HG03520 (cell line): ENCODE data around the gene ATRIP.
"Not testable (repeated sequence)": the region's sequence is repeated elsewhere in the genome, so short reads cannot be mapped to it uniquely, and the experiment has no call there.

ENCODE experiments used
- ATAC-seq: cut with Tn5 transposase; IDR thresholded peaks from one replicate; pipeline ENCODE4 v1.9.1; 2021; ENCODE audit warnings: mild to moderate bottlenecking, moderate library complexity; ENCODE audit not compliant: unreplicated experiment

ATRIP gene

DNA sequence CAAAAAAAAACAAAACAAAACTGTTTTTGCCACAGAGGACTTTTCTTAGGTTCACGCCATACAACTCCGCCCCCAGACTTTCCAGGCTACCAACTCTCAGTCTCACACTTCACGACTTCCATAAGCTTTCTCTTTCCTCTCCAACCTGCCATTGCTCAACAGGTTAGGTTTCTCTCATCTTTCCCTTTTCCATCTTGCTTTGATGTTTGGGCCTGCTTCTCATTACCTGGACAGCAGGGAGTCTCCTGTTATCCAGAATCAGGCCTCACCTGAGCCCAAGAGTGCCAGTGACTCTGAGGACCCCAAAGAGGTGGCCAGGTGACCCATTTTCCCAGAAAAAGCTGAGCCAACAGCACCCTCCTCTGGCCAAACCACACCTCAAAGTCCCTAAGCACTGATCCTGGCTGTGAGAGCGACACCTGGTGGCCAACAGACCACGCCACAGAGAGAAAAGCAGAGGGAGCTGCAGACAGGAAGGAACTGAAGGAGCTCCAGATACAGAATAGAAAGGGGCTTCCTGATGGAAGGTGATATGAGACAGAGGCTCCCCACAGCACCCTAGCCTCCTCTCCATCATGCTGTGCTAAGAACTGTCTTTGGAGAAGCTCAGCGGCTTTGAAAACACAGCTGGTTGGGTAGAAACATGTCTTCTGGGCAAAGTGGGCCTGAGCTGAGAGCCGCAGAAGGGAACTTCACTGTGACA is 10.6 kb upstream of the ATRIP start:
- peak; percentile 35 for ATAC-seq

DNA sequence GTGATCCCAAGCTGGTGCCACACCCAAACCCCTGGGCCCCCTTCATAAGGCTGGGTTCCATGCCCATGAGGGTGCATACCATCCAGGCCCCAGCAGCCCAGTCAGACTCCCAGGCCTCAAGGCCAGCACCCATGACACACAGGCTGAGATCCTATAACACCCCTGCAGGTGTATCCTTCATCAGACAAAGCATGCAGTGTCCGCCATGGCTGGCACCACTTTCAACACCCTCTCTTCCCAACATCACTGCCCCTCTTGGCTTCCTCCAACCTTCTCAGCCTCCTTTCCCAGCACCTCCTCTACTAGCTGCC is 10.1 kb upstream of the ATRIP start:
- no peak for ATAC-seq

DNA sequence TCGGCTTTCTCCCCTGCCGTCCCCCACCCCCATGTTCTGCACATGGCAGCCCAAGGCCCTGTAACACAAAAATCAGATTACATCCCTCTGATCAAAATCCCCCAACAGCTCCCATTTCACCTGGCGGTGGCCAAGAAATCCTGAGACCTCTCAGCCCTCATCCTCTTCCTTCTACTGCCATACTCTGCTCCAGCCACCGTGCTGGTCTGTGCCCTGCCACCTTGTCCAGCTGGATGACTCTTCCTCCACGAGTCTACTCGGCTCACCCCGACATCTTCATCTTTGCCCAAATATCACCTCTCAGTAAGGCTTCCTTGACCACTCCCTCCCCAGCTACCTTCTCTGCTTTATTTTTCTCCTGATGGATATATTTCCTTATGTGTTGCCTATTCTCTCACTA is 9.7 kb upstream of the ATRIP start:
- ATAC-seq: no peak

DNA sequence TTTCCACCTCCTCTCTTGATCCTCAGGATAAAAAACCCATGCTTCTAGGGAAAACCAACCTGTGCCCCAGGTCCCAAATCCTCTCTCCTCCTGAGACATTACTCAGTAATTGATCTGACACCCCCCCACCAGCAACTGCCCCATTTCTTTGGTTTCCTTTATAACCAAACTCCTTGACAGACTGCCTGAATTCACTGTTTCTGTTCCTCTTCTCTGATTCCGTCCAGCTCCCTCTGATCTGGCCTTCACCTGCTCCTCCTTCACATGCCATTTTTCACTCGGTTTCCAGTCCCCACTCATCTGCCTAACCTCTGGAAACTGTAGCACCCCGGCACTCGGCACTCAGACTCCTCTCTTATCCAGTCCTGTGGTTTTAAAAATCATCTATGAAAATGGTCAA is 8.7 kb upstream of the ATRIP start:
- ATAC-seq: no peak

DNA sequence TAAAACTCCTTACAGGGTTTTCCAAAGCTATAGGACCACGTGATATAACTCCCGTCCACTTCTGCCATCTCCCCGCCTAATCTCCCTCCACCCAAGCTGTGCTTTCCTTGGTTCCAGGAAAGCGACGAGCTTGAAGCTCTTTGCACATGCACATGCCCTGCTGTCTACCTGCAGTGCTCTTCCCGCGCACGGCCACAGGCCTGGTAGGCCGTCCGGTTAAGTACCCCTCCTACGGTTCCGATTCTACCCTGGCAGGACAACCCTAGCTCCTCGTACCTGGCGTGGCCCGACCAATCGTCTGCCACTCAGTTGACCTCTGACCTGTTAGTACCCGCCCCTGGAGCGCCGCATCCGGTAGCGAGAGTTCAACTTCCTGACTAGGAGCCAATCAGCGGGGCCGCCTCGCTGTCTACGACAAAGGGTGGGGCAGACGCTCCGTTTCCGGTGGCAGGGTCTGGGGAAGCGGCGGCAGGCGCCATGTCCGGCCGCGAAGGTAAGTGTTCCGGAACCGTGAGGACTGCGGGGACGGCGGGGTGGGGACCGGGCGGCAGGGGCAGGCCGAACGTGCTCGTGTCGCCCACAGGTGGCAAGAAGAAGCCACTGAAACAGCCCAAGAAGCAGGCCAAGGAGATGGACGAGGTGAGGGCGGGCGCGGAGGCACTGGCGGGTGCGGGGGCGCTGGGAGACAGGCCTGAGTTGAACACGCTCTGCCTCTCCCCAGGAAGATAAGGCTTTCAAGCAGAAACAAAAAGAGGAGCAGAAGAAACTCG is 6.5 kb upstream of the ATRIP start, which contains the start of the genes CCDC51 and TMA7:
Gene CCDC51, minus strand, starts transcription at position 300 of the 770 bp plus-strand sequence. CDS start 4,991 bp downstream, outside the sequence.
Gene TMA7, plus strand, starts transcription at position 438 of the 770 bp plus-strand sequence. Its CDS starts 40 bp downstream, at position 478.
- peak; percentile 92 for ATAC-seq

DNA sequence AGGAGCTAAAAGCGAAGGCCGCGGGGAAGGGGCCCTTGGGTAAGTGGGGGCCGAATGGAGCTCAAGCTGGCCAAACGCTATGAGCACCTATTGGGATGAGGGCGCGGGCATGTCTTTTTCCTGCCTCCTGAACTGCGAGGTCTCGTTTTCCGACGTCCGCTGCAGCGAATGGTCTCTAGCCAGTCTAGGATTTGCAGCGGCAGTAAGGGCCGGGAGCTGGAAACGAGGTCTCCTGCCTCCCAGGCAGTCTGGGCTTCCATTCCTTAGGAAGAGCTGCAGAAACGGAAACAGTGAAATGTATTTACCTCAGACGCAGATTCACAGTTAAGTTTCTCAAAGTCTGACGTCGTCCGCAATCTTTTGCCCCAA is 6.0 kb upstream of the ATRIP start:
- no peak for ATAC-seq

DNA sequence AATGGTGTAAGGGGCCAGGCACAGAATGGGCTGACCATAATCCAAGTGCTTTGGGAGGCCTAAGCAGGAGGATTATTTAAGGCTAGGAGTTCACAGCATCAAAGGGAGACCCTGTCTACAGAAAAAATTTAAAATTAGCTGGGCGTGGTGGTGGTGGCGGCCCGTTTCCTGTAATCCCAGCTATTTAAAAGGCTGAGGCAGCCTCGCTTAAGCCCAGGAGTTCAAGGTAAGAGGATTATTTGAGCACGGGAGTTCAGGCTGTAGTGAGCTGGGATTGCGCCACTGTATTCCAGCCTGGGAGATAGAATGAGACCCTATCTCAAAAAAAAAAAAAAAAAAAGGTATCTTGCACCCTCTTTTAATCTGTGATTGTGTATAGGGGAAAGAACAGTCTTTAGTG is 4.6 kb upstream of the ATRIP start:
- no peak for ATAC-seq

DNA sequence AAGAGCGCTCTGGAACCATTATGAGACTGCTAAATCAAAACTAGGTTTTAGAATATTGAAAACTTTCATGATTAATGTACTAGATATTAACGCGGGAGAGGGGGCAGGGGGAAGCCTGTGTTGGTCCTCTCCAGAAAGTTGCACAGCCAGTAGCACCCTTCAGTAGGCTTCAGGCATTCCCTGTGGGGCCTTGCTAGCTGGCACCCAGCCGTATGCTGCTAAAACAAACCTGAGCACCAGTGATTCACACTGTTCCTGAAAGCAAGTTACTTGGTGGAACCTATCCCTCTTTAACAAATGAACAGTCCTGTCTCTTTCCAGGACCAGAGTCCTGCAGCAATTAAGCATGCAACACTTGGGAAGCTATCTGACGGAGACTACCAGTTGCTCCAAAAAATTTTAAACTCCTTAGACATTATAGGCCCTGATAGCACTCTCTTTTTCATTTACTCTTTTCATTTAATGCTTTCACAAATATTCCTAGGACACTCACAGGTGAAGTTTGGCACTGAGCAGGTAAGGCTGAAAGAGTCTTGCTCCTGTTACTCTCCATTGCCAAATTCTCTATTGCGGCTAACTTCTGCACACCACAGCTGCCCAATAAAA is 1.2 kb upstream of the ATRIP start:
- no peak for ATAC-seq

DNA sequence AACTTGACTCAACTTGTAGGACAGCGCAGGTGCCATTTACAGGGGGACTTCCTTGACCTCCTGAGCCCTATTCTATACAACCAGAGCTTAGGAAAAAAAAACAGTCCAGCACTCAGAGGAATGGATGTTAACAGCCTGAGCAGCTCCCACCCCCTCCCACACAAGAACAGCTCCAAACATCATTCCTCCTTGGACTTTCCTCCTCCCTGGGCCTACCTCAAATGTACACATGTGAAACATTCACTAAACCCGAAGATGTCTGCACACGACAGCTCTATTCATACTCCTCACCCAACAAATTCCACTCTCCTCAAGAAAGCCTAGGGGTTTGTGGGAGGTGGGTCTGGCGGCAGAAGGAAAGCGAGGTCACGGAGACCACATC is 503 bp upstream of the ATRIP start:
- no peak for ATAC-seq

DNA sequence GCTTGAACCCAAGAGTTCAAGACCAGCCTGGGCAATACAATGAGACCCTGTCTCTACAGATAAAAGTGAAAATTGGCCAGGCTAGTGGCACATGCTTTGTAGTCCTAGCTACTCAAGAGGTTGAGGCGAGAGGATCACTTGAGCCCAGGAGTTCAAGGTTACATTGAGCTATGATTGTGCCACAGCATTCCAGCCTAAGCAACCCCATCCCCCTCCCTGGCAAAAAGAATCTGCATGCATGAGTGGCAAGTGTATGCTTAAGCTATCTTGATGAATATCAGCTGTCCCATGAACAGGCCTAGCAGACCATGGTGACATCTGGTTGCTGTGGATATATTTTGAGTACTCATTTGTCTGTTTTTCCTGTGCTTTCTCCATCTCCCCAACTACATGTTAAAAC is 4.7 kb downstream of the ATRIP start:
- no peak for ATAC-seq

DNA sequence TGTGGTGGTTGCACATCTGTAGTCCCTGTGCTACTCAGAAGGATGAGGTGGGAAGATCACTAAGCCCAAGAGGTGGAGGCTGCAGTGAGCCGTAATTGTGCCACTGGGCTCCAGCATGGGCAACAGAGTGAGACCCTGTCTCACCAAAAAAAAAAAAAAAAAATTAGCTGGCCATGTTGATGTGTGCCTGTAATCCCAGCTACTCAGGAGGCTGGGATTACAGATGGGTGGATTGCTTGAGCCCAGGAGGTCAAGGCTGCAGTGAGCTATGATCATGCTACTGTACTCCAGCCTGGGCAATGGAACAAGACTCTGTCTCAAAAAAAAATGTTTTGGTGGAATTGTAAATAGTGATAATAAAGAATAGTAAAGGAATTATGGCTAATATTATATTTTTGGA is 9.9 kb downstream of the ATRIP start:
- no peak for ATAC-seq

DNA sequence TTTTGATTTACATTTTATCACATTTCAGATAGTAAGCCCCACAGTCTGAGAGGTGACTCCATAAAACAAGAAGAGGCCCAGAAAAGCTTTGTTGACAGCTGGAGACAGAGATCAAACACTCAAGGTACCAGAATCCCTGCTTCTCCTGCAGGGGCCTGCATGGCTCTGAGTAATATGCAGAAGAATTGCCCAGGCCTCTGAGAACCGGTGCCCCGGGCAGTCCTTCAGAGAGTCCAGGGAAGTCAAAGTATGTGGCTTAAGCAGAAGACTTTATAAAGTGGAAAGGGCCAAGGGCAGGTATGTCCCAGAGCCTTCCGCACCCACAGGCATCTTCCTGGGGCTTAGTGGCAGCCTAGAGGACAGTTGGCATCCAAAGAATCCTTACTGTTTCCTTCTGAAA is 12.8 kb downstream of the ATRIP start:
- no peak for ATAC-seq

DNA sequence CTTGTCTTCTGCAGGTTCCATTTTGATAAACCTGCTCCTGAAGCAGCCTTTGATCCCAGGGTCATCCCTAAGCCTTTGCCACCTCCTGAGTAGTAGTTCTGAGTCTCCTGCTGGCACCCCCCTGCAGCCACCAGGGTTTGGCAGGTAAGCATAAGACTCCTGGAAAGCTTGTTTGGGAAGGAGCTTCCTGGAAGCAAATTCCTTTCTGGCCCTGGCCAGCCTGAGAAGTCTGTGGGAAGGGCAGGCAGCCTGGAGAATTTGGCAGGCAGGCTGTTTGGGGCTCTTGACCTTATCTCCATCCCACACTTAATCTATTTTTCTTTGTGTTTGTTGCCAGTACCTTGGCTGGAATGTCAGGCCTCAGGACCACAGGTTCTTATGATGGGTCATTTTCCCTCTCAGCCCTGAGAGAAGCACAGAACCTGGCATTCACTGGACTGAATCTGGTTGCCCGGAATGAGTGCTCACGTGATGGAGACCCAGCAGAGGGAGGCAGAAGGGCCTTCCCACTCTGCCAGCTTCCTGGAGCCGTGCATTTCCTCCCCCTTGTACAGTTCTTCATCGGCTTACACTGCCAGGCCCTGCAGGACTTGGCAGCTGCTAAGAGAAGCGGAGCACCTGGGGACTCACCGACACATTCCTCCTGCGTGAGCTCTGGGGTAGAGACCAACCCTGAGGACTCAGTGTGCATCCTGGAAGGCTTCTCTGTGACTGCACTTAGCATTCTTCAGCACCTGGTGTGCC is 13.4 kb downstream of the ATRIP start:
- ATAC-seq: no peak

DNA sequence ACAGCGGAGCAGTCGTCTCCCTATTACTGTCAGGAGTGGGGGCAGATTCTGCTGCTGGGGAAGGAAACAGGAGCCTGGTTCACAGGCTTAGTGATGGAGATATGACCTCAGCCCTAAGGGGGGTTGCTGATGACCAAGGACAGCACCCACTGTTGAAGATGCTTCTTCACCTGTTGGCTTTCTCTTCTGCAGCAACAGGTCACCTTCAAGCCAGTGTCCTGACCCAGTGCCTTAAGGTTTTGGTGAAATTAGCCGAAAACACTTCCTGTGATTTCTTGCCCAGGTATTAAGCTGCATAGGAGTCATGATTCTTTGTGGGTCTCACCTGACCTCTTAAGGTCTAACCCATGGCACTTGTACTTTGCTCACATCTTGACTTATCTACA is 14.0 kb downstream of the ATRIP start:
- ATAC-seq: no peak

DNA sequence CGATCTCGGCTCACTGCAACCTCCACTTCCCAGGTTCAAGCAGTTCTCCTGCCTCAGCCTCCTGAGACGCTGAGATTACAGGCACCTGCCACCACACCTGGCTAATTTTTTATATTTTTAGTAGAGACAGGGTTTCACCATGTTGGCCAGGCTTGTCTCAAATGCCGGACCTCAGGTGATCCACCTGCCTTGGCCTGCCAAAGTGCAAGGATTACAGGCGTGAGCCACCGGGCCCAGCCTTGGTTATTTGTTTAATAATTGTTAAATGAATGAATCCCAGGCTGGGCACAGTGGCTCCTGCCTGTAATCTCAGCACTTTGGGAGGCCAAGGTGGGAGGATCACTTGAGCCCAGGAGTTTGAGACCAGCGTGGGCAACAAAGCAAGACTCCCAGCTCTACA is 15.2 kb downstream of the ATRIP start:
- ATAC-seq: not testable (repeated sequence)

DNA sequence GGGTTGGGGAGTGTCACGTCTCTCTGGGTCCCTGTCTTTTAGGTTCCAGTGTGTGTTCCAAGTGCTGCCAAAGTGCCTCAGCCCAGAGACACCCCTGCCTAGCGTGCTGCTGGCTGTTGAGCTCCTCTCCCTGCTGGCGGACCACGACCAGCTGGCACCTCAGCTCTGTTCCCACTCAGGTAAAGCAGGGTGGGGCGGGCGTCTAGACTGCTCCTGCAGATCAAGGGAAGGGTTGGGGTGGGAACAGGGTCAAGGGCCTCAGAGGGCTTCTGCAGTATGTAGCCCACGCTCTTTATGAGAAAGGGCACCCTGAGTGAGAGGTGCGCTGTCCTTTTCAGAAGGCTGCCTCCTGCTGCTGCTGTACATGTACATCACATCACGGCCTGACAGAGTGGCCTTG is 17.2 kb downstream of the ATRIP start:
- no peak for ATAC-seq

DNA sequence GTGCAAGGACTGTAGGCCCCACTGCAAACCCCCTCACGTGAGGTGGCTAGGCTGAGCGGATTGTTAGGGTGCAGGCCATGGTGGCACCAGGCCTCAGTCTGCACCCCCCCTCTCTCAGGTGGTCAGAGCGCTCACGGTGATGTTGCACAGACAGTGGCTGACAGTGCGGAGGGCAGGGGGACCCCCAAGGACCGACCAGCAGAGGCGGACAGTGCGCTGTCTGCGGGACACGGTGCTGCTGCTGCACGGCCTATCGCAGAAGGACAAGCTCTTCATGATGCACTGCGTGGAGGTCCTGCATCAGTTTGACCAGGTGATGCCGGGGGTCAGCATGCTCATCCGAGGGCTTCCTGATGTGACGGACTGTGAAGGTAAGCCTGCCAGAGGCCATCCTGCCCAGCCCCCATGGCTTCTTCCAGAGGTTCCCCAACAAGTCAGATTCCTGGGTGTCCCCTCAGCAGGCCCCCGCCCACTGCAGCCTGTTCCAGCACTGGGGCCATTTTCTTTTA is 18.2 kb downstream of the ATRIP start:
- no peak for ATAC-seq

DNA sequence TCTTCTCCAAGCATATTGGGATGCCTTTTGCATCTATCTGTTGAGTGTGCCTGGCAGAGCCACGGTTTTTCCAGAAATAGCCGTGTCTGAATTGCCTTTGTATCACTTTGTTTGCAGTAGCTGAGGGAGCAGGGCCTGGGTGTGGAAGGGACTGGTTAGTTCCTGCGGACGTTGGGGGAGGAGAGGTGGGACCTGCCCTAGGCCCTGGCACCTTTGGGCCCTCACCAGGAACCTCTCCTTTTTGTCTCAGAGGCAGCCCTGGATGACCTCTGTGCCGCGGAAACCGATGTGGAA is 18.6 kb downstream of the ATRIP start:
- no peak for ATAC-seq

DNA sequence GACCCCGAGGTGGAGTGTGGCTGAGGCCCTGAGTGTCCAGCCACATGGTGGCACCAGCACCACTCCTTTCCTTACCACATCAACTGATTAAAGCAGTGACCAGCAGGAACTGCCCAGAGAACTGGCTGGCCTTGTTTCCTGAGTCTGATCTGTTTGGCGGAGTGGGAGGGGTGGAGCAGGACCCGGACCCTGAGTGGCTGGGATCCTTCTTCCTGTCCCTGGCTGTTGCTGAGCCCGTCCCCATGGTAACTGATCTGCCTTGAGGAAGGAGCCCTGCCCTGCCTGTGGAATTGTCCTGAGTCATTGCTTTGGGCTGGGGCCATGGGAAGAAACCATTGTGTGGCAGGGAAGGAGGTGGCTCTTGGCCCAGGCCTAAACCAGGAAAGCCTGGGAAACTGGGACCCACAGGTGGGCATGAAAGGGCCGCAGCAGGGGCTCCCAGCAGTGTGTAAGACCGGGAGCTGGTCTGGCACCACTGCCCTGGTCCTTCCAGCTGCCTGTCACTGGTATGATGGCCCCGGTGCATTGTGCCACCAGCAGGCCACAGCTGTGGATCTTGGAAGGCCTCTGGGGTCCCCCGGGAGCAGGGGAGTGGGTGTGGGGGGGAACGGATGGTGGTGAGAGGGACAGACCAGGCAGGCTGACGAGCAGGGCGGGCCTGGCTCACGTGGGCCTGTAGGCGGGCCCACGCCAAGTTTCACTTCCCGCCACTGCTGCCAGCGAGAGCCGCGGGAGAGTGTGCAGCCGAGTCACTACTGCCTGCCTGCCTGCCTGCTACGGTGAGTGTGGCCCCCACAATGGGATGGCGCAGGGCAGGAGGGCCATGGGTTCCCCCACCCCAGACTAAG is 19.2 kb downstream of the ATRIP start:
- ATAC-seq: peak; percentile 73

DNA sequence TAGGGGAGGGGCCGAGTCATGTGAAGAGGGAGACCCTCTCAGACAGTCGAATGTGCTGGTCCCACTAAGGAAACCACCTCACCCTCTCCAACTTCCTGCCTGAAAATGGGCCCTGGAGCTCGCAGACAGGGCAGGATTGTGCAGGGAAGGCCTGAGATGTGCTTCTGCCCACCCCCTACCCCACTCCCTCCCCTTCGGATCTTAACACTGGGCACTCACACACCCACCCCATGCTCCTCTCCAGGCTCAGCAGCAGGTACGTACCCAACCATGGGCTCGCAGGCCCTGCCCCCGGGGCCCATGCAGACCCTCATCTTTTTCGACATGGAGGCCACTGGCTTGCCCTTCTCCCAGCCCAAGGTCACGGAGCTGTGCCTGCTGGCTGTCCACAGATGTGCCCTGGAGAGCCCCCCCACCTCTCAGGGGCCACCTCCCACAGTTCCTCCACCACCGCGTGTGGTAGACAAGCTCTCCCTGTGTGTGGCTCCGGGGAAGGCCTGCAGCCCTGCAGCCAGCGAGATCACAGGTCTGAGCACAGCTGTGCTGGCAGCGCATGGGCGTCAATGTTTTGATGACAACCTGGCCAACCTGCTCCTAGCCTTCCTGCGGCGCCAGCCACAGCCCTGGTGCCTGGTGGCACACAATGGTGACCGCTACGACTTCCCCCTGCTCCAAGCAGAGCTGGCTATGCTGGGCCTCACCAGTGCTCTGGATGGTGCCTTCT is 20.0 kb downstream of the ATRIP start:
- peak; percentile 2 for ATAC-seq
